Endothelial cell of umbilical vein (primary cell): ENCODE measurements around the gene UBE4B. TPM values are rescaled to one million over a fixed set of nuclear protein-coding genes. Genes with fewer than 3 reads are reported as not detected.

ENCODE experiments used
- BruUV-seq: library from RNA; stranded (reverse); fragments of 400-500 nt; replicated peaks from 2 replicates; lab custom pipeline; 2021; lab: Mats Ljungman, UMichigan
- CTCF ChIA-PET: fragments of 300-600, 350-600 bp; sonication (Branson Sonifier 250); formaldehyde crosslinking; loops from one replicate; lab custom pipeline; 2021; ENCODE audit warnings: antibody characterized with exemption, inconsistent platforms; lab: Charles Lee
- POLR2A ChIA-PET: fragments of 300-600, 350-600 bp; sonication (Branson Sonifier 250); formaldehyde crosslinking; loops from one replicate; lab custom pipeline; 2021; ENCODE audit warnings: antibody characterized with exemption, inconsistent platforms; lab: Charles Lee
- DNase-seq: peaks from one replicate; pipeline ENCODE4 v3.0.0-alpha.2; 2011; ENCODE audit warnings: low read depth, low spot score
- FAIRE-seq: peaks from 2 replicates; lab custom pipeline; 2011; peaks lifted over from hg19 to GRCh38; lab: Jason Lieb, UNC
- H2AFZ ChIP-seq: 2 replicates; pipeline ENCODE4 v1.6.0; 2012; ENCODE audit warnings: low read depth, low read length, control low read depth, inconsistent platforms
- H3K27ac ChIP-seq: 2 replicates; pipeline ENCODE4 v1.5.1; 2011; ENCODE audit warnings: low read depth, mild to moderate bottlenecking, control low read depth, low read length, moderate library complexity; ENCODE audit not compliant: insufficient read depth
- H3K27me3 ChIP-seq, 2 experiments: 2 replicates each; pipeline versions ENCODE4 v1.6.0 to v1.6.1; 2011; ENCODE audit warnings: low read length in 2 of 2, mixed read lengths in 1 of 2; ENCODE audit not compliant: control insufficient read depth in 2 of 2, insufficient read depth in 2 of 2
- H3K36me3 ChIP-seq, 2 experiments: 2 replicates in 1 of 2; 3 replicates in 1 of 2; pipeline ENCODE4 v1.5.1; 2011; ENCODE audit warnings: low read length in 2 of 2, mild to moderate bottlenecking in 1 of 2, moderate library complexity in 1 of 2; ENCODE audit not compliant: control insufficient read depth in 2 of 2, insufficient read depth in 2 of 2; ENCODE audit errors: extremely low read depth in 1 of 2
- H3K4me1 ChIP-seq: 3 replicates; pipeline ENCODE4 v1.5.1; 2011; ENCODE audit warnings: mild to moderate bottlenecking, low read length; ENCODE audit not compliant: control insufficient read depth, insufficient read depth; ENCODE audit errors: extremely low read depth
- H3K4me2 ChIP-seq: 2 replicates; pipeline ENCODE4 v1.6.1; 2011; ENCODE audit warnings: low read length, control low read depth, mixed read lengths; ENCODE audit not compliant: insufficient read depth
- H3K4me3 ChIP-seq, 3 experiments: fragments of 200-600 bp in 1 of 3; sonication (generic), shearing (Covaris generic) in 1 of 3; replicated peaks in 1 of 3; 2 replicates each; pipeline ENCODE4 v1.5.1; 2011 to 2016; ENCODE audit warnings: control low read depth in 3 of 3, low read length in 3 of 3, mild to moderate bottlenecking in 2 of 3, inconsistent platforms in 1 of 3, low read depth in 1 of 3, moderate library complexity in 1 of 3; ENCODE audit not compliant: insufficient read depth in 1 of 3
- H3K79me2 ChIP-seq: 2 replicates; pipeline ENCODE4 v1.6.0; 2012; ENCODE audit warnings: low read length, inconsistent platforms; ENCODE audit not compliant: control insufficient read depth, insufficient read depth
- H3K9ac ChIP-seq: replicated peaks from 2 replicates; pipeline ENCODE3; 2011; ENCODE audit warnings: low read length, control low read depth; ENCODE audit not compliant: insufficient read depth; ENCODE audit errors: extremely low read depth
- H3K9me1 ChIP-seq: replicated peaks from 3 replicates; pipeline ENCODE4 v1.6.0; 2011; ENCODE audit warnings: mild to moderate bottlenecking, low read length; ENCODE audit not compliant: control insufficient read depth, insufficient read depth; ENCODE audit errors: extremely low read depth
- H3K9me3 ChIP-seq: replicated peaks from 2 replicates; pipeline ENCODE4 v1.5.1; 2012; ENCODE audit warnings: low read length, inconsistent platforms; ENCODE audit not compliant: control insufficient read depth, insufficient read depth
- H4K20me1 ChIP-seq: replicated peaks from 2 replicates; pipeline ENCODE3; 2011; ENCODE audit warnings: mild to moderate bottlenecking, low read length; ENCODE audit not compliant: control insufficient read depth, insufficient read depth; ENCODE audit errors: extremely low read depth
- CTCF ChIP-seq, 2 donors: IDR thresholded peaks; 1 replicate in 1 of 2; 2 replicates in 1 of 2; pipeline ENCODE4 v1.5.1; 2011; ENCODE audit warnings: low read length in 2 of 2, mild to moderate bottlenecking in 2 of 2, moderate library complexity in 2 of 2, control low read depth in 1 of 2, inconsistent platforms in 1 of 2, low read depth in 1 of 2; ENCODE audit not compliant: insufficient read depth in 1 of 2; ENCODE audit errors: extremely low read depth in 1 of 2
- EZH2 ChIP-seq: IDR thresholded peaks from 2 replicates; pipeline ENCODE4 v1.6.1; 2012; ENCODE audit warnings: borderline replicate concordance, low read depth, mild to moderate bottlenecking, moderate library complexity, low read length, inconsistent platforms; ENCODE audit not compliant: severe bottlenecking
- FOS ChIP-seq: IDR thresholded peaks from 2 replicates; pipeline ENCODE4 v1.6.1; 2011; ENCODE audit warnings: mild to moderate bottlenecking, low read length, moderate library complexity, borderline replicate concordance; ENCODE audit not compliant: insufficient read depth
- GATA2 ChIP-seq: IDR thresholded peaks from 2 replicates; pipeline ENCODE4 v1.7.0; 2011; ENCODE audit warnings: low read depth, mild to moderate bottlenecking, moderate library complexity, mixed read lengths, low read length; ENCODE audit not compliant: insufficient read length, insufficient read depth
- JUN ChIP-seq: IDR thresholded peaks from 2 replicates; pipeline ENCODE4 v1.6.1; 2011; ENCODE audit warnings: borderline replicate concordance, low read depth; ENCODE audit not compliant: insufficient read length, insufficient read depth
- MYC ChIP-seq: IDR thresholded peaks from one replicate; pipeline ENCODE4 v1.6.1; 2011; ENCODE audit warnings: mild to moderate bottlenecking, low read depth, low read length
- POLR2A ChIP-seq: IDR thresholded peaks from 2 replicates; pipeline ENCODE4 v1.6.1; 2012; ENCODE audit warnings: low read depth, mild to moderate bottlenecking, control low read depth, low read length
- POLR2AphosphoS5 ChIP-seq: IDR thresholded peaks from 2 replicates; pipeline ENCODE4 v1.6.1; 2012; ENCODE audit warnings: low read depth, mild to moderate bottlenecking, control low read depth, low read length, moderate library complexity; ENCODE audit not compliant: insufficient read depth
- dilution Hi-C: fragments of 300-500 bp; cut with MboI; formaldehyde crosslinking; loops from one replicate; pipeline ENCODE4 v1.15.0; 2019; ENCODE audit warnings: low sequenced_read_pairs; ENCODE audit not compliant: extremely low pct_ligation_motif_present
- intact Hi-C: fragments of 100-400 bp; cut with micrococcal nuclease; formaldehyde crosslinking; loops from one replicate; pipeline ENCODE4 v1.10.0; 2022
- polyA plus RNA-seq, 4 experiments: library from polyadenylated mRNA; depleted of rRNA in 3 of 4; stranded (reverse) in 3 of 4; unstranded in 1 of 4; fragments of >200 nt; gene quantifications; 2 replicates each; pipeline versions ENCODE4 v1.2.1 to v1.2.3, GENCODE V29; 2011 to 2012; ENCODE audit warnings: missing spikeins in 1 of 4
- total RNA-seq: library from RNA; stranded (reverse); gene quantifications from 2 replicates; pipeline ENCODE4 v1.2.3, GENCODE V29; 2021
- TF ChIP-seq, protein P1 (sequence below): IDR thresholded peaks from 2 replicates; pipeline ENCODE4 v1.6.1; 2011; ENCODE audit not compliant: insufficient read depth, insufficient read length

UBE4B gene
- total and polyA plus RNA-seq, 2 donors (not counting 3 experiments of a cell fraction or from before 2014, with no cell fraction given), result 17.8 to 54.5 TPM

- intact Hi-C loops (no loop called here), dilution Hi-C loops (no loop called here)
- ChIA-PET CTCF (no interaction called here), POLR2A (no interaction called here)
- H2AFZ ChIP-seq, result no peak overlapping the region
- FAIRE-seq (no peak), DNase-seq (no peak)
- H3K4me2 ChIP-seq, result no peak overlapping the region
- no TSS peak for BruUV-seq
- H3K27ac ChIP-seq, result no peak overlapping the region
- H4K20me1 ChIP-seq, result no peaks in the 10 kb centered on the region
- H3K9me1 ChIP-seq, result no peaks in the 10 kb centered on the region
- TF ChIP-seq GATA2, result no peak
- TF ChIP-seq, protein P1, sequence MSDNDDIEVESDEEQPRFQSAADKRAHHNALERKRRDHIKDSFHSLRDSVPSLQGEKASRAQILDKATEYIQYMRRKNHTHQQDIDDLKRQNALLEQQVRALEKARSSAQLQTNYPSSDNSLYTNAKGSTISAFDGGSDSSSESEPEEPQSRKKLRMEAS, result no peak
- TF ChIP-seq EZH2, result no peak
- TF ChIP-seq MYC, result no peak
- no peak for TF ChIP-seq FOS
- TF ChIP-seq JUN, result no peak
- TF ChIP-seq POLR2A, result no peak
- TF ChIP-seq POLR2AphosphoS5, result no peak
- no peak for TF ChIP-seq CTCF (IDR thresholded peaks at IDR 0.05; ENCODE audit: extremely low read depth in 1 of 2, insufficient read depth in 1 of 2, low read depth in 1 of 2, low read length in 2 of 2)
- H3K36me3 ChIP-seq, result no peaks in the 10 kb centered on the region
- H3K4me1 ChIP-seq, result no peaks in the 10 kb centered on the region
- H3K9ac ChIP-seq, result no peak overlapping the region
- no peak overlapping the region for H3K4me3 ChIP-seq
- no peaks in the 10 kb centered on the region for H3K79me2 ChIP-seq
- peaks cover 0 to 3% of the 10 kb centered on the region in 2 experiments for H3K27me3 ChIP-seq
- no peaks in the 10 kb centered on the region for H3K9me3 ChIP-seq
These were observed 7.4 kb upstream of the UBE4B start for GRCh38 chr1:10025354-10025753.
